HG02884 (cell line): ENCODE results near the gene ADGRG4.
"Not testable (repeated sequence)": the region's sequence is repeated elsewhere in the genome, so short reads cannot be mapped to it uniquely, and the experiment has no call there.

Experiments used
- ATAC-seq: cut with Tn5 transposase; IDR thresholded peaks from one replicate; pipeline ENCODE4 v1.9.1; 2021; ENCODE audit warnings: mild to moderate bottlenecking, moderate library complexity; ENCODE audit not compliant: unreplicated experiment

ADGRG4 gene

GRCh38 chrX:136300721-136301120, at the start of gene ADGRG4:
TSS of gene ADGRG4 (plus strand) at chrX:136300963. CDS start at chrX:136308778, 7,815 bp downstream.
- ATAC-seq: not testable (repeated sequence)

- peak; percentile 77 for ATAC-seq
Observed at GRCh38 chrX:136251041-136251991, 49.4 kb upstream of the ADGRG4 start, which contains the start of gene MAP7D3. TSS of gene MAP7D3 (minus strand) at chrX:136251400. CDS start at chrX:136251358, 42 bp downstream.

GRCh38 chrX:136255541-136255940, 45.2 kb upstream of the ADGRG4 start:
- no peak for ATAC-seq

- ATAC-seq: no peak
Observed at GRCh38 chrX:136256026-136256425, 44.7 kb upstream of the ADGRG4 start.

GRCh38 chrX:136258951-136259350, 41.8 kb upstream of the ADGRG4 start:
- ATAC-seq: no peak

- ATAC-seq: no peak
Observed at GRCh38 chrX:136259543-136259942, 41.2 kb upstream of the ADGRG4 start.

GRCh38 chrX:136260776-136261175, 40.0 kb upstream of the ADGRG4 start:
- no peak for ATAC-seq

- ATAC-seq: no peak
Observed at GRCh38 chrX:136261321-136261720, 39.4 kb upstream of the ADGRG4 start.

GRCh38 chrX:136262243-136262642, 38.5 kb upstream of the ADGRG4 start:
- ATAC-seq: no peak

GRCh38 chrX:136262812-136263315, 37.9 kb upstream of the ADGRG4 start:
- no peak for ATAC-seq

- ATAC-seq: no peak
Observed at GRCh38 chrX:136266828-136267227, 33.9 kb upstream of the ADGRG4 start.

GRCh38 chrX:136268051-136269048, 32.4 kb upstream of the ADGRG4 start:
- peak; percentile 68 for ATAC-seq

- ATAC-seq: no peak
Observed at GRCh38 chrX:136269921-136270320, 30.8 kb upstream of the ADGRG4 start.

GRCh38 chrX:136271300-136271699, 29.5 kb upstream of the ADGRG4 start:
- ATAC-seq: no peak

- ATAC-seq: no peak
Observed at GRCh38 chrX:136272325-136272724, 28.4 kb upstream of the ADGRG4 start.

- no peak for ATAC-seq
Observed at GRCh38 chrX:136273986-136274385, 26.8 kb upstream of the ADGRG4 start.

- no peak for ATAC-seq
Observed at GRCh38 chrX:136275553-136275952, 25.2 kb upstream of the ADGRG4 start.

- not testable (repeated sequence) for ATAC-seq
Observed at GRCh38 chrX:136286375-136286774, 14.4 kb upstream of the ADGRG4 start.

GRCh38 chrX:136291824-136292223, 8.9 kb upstream of the ADGRG4 start:
- no peak for ATAC-seq

GRCh38 chrX:136292656-136293055, 8.1 kb upstream of the ADGRG4 start:
- no peak for ATAC-seq

GRCh38 chrX:136295380-136295779, 5.4 kb upstream of the ADGRG4 start:
- ATAC-seq: no peak
